Uterus (tissue), 4 donors: ENCODE data around the gene RAB3B. TPM values are rescaled to one million over a fixed set of nuclear protein-coding genes. Genes with fewer than 3 reads are reported as not detected.

Experiments used
- DNase-seq, 2 donors: peaks; one replicate each; pipeline ENCODE4 v3.0.0-alpha.2; 2019 to 2020
- H3K27ac ChIP-seq, 2 donors: fragments of 200-600 bp; sonication (generic); 1 replicate in 1 of 2; 2 replicates in 1 of 2; pipeline ENCODE4 v1.5.1; 2016 to 2018
- H3K27me3 ChIP-seq, 2 donors: fragments of 200-600 bp; sonication (generic); one replicate each; pipeline ENCODE4 v1.5.1; 2018 to 2019; ENCODE audit warnings: control low read depth in 1 of 2
- H3K36me3 ChIP-seq, 2 donors: fragments of 200-600 bp; sonication (generic); one replicate each; pipeline ENCODE4 v1.5.1; 2019; ENCODE audit warnings: control low read depth in 1 of 2
- H3K4me1 ChIP-seq, 2 donors: fragments of 200-600 bp; sonication (generic); one replicate each; pipeline ENCODE4 v1.5.1; 2018 to 2019; ENCODE audit warnings: control low read depth in 1 of 2
- H3K4me3 ChIP-seq, 2 donors: fragments of 200-600 bp; sonication (generic); 1 replicate in 1 of 2; 2 replicates in 1 of 2; pipeline ENCODE4 v1.5.1; 2018 to 2019; ENCODE audit warnings: mild to moderate bottlenecking in 1 of 2
- H3K9me3 ChIP-seq, 2 donors: fragments of 200-600 bp; sonication (generic); one replicate each; pipeline ENCODE4 v1.5.1; 2019; ENCODE audit warnings: control low read depth in 1 of 2
- CTCF ChIP-seq, 4 experiments: fragments of 200-600 bp in 2 of 4; fragments of 450-650 bp in 2 of 4; sonication (generic) in 2 of 4; IDR thresholded peaks; one replicate each; pipeline ENCODE4 v1.5.1; 2016 to 2019; ENCODE audit warnings: antibody characterized with exemption in 4 of 4, mild to moderate bottlenecking in 2 of 4, moderate library complexity in 1 of 4
- POLR2A ChIP-seq, 2 donors: fragments of 450-650 bp; IDR thresholded peaks; one replicate each; pipeline ENCODE4 v1.6.1; 2016; ENCODE audit warnings: antibody characterized with exemption in 2 of 2, mild to moderate bottlenecking in 1 of 2, moderate library complexity in 1 of 2
- intact Hi-C: fragments of 100-400 bp; cut with DNase I; formaldehyde crosslinking; loops from one replicate; pipeline ENCODE4 v1.15.1; 2023; ENCODE audit warnings: low total_unique reads
- total RNA-seq, 4 donors: library from RNA; depleted of rRNA in 3 of 4; stranded (reverse); fragments of >200 nt in 3 of 4; gene quantifications; one replicate each; pipeline versions ENCODE4 v1.1.0 to v1.2.4, GENCODE V29; 2014 to 2023
- donor health status: DM: yes; HTN: yes; CAD: no.

Gene RAB3B
- total RNA-seq, 4 donors from 2014 or later, result 0.06 to 0.69 TPM; not detected in 2

- DNase-seq, result no peak
- no peaks in the 10 kb centered on the region for H3K9me3 ChIP-seq
- no peaks in the 10 kb centered on the region for H3K27me3 ChIP-seq
- no peak overlapping the region for H3K27ac ChIP-seq
- H3K4me3 ChIP-seq, result no peak overlapping the region
- no peaks in the 10 kb centered on the region for H3K36me3 ChIP-seq
- intact Hi-C loops, result no loop called here
- TF ChIP-seq CTCF (IDR thresholded peaks at IDR 0.05), result no peak
- no peak for TF ChIP-seq POLR2A (IDR thresholded peaks at IDR 0.05)
- H3K4me1 ChIP-seq, result no peaks in the 10 kb centered on the region
Observed at GRCh38 chr1:51949014-51949702, 41.3 kb downstream of the RAB3B start.

GRCh38 chr1:51948491-51948915, 42.0 kb downstream of the RAB3B start:
- H3K27ac ChIP-seq, result no peak overlapping the region
- no peak for DNase-seq

DNA sequence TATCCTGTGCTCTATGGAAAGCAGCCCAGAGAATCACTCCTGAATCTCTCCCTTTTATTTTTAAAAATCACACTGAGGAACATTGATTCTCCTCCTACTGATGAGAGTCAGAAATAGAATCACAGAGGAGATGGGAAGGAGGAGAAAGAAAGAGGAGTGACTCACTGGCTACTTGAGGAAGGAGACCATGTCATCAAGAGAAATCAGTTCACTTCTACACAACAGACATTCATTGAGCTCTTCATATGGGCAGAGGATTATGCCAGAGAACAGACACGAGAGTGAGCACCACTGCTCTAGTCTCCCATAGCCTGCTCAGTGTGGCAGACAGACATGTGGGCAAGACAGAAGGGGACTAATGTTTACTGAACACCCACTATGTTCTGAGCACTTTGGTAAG, 44.2 kb downstream of the RAB3B start:
- H3K36me3 ChIP-seq, result no peaks in the 10 kb centered on the region
- no peak overlapping the region for H3K4me3 ChIP-seq
- no peak for TF ChIP-seq CTCF (IDR thresholded peaks at IDR 0.05)
- TF ChIP-seq POLR2A (IDR thresholded peaks at IDR 0.05), result no peak
- no peaks in the 10 kb centered on the region for H3K9me3 ChIP-seq
- no peaks in the 10 kb centered on the region for H3K4me1 ChIP-seq
- no peak for DNase-seq
- H3K27ac ChIP-seq, result no peak overlapping the region
- H3K27me3 ChIP-seq, result no peaks in the 10 kb centered on the region
- intact Hi-C loops, result no loop called here

More at GRCh38 chr1:51948491-51948915, 42.0 kb downstream of the RAB3B start:
- no peaks in the 10 kb centered on the region for H3K4me1 ChIP-seq
- intact Hi-C loops, result no loop called here
- no peak for TF ChIP-seq POLR2A (IDR thresholded peaks at IDR 0.05)
- TF ChIP-seq CTCF (IDR thresholded peaks at IDR 0.05), result no peak
- H3K9me3 ChIP-seq, result no peaks in the 10 kb centered on the region
- no peaks in the 10 kb centered on the region for H3K27me3 ChIP-seq
- no peaks in the 10 kb centered on the region for H3K36me3 ChIP-seq
- no peak overlapping the region for H3K4me3 ChIP-seq

GRCh38 chr1:51945591-51945990, 44.9 kb downstream of the RAB3B start:
- H3K4me1 ChIP-seq, result no peaks in the 10 kb centered on the region
- no peaks in the 10 kb centered on the region for H3K36me3 ChIP-seq
- intact Hi-C loops, result no loop called here
- no peaks in the 10 kb centered on the region for H3K27me3 ChIP-seq
- H3K27ac ChIP-seq, result no peak overlapping the region
- no peak for DNase-seq
- no peaks in the 10 kb centered on the region for H3K9me3 ChIP-seq
- H3K4me3 ChIP-seq, result no peak overlapping the region
- no peak for TF ChIP-seq CTCF (IDR thresholded peaks at IDR 0.05)
- no peak for TF ChIP-seq POLR2A (IDR thresholded peaks at IDR 0.05)

GRCh38 chr1:51942281-51942680, 48.2 kb downstream of the RAB3B start:
- intact Hi-C loops, result no loop called here
- H3K9me3 ChIP-seq, result no peaks in the 10 kb centered on the region
- TF ChIP-seq POLR2A (IDR thresholded peaks at IDR 0.05), result no peak
- no peaks in the 10 kb centered on the region for H3K4me1 ChIP-seq
- no peak overlapping the region for H3K27ac ChIP-seq
- no peak overlapping the region for H3K4me3 ChIP-seq
- H3K27me3 ChIP-seq, result no peaks in the 10 kb centered on the region
- no peaks in the 10 kb centered on the region for H3K36me3 ChIP-seq
- no peak for DNase-seq
